Brain microvascular endothelial cell (primary cell): Measurements from ENCODE around the gene ADAM17.
A peak's percentile ranks its signal among the peaks of the same experiment; 100 is the strongest.

Experiments
- DNase-seq: peaks from one replicate; pipeline ENCODE4 v3.0.0-alpha.2; 2020
- H3K27ac ChIP-seq: fragments of 250-450 bp; sonication (Bioruptor Pico); 2 replicates; pipeline ENCODE4 v1.5.1; 2020; ENCODE audit warnings: mild to moderate bottlenecking, moderate library complexity
- H3K27me3 ChIP-seq: fragments of 250-450 bp; sonication (Bioruptor Pico); replicated peaks from 2 replicates; pipeline ENCODE4 v1.5.1; 2020; ENCODE audit warnings: mild to moderate bottlenecking
- H3K36me3 ChIP-seq: fragments of 250-450 bp; sonication (Bioruptor Pico); replicated peaks from 2 replicates; pipeline ENCODE4 v1.5.1; 2020; ENCODE audit warnings: mild to moderate bottlenecking
- H3K4me3 ChIP-seq: 2 replicates; pipeline ENCODE4 v1.5.1; 2011; ENCODE audit warnings: low read depth, mild to moderate bottlenecking, control low read depth, low read length, moderate library complexity
- in situ Hi-C: cut with HindIII; loops from 2 replicates; pipeline ENCODE4 v1.10.0; 2017; ENCODE audit warnings: low sequenced_read_pairs, low pct_ligation_motif_present
- TF ChIP-seq, protein P1 (sequence below): IDR thresholded peaks from 2 replicates; pipeline ENCODE4 v1.5.1; 2011; ENCODE audit warnings: low read depth, mild to moderate bottlenecking, moderate library complexity, low read length, control low read depth, inconsistent platforms; ENCODE audit errors: missing control alignments

The ADAM17 gene

GRCh38 chr2:9478526-9478925 lies 77.1 kb downstream of the ADAM17 start:
- Histone ChIP-seq H3K36me3 (peaks cover 18% of the 10 kb centered on the region), H3K27ac (no peak overlapping the region), H3K27me3 (no peaks in the 10 kb centered on the region), H3K4me3 (no peak overlapping the region)
- TF ChIP-seq, protein P1, sequence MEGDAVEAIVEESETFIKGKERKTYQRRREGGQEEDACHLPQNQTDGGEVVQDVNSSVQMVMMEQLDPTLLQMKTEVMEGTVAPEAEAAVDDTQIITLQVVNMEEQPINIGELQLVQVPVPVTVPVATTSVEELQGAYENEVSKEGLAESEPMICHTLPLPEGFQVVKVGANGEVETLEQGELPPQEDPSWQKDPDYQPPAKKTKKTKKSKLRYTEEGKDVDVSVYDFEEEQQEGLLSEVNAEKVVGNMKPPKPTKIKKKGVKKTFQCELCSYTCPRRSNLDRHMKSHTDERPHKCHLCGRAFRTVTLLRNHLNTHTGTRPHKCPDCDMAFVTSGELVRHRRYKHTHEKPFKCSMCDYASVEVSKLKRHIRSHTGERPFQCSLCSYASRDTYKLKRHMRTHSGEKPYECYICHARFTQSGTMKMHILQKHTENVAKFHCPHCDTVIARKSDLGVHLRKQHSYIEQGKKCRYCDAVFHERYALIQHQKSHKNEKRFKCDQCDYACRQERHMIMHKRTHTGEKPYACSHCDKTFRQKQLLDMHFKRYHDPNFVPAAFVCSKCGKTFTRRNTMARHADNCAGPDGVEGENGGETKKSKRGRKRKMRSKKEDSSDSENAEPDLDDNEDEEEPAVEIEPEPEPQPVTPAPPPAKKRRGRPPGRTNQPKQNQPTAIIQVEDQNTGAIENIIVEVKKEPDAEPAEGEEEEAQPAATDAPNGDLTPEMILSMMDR, result no peak
- DNase-seq, result no peak
- in situ Hi-C loops, result no loop called here

DNA sequence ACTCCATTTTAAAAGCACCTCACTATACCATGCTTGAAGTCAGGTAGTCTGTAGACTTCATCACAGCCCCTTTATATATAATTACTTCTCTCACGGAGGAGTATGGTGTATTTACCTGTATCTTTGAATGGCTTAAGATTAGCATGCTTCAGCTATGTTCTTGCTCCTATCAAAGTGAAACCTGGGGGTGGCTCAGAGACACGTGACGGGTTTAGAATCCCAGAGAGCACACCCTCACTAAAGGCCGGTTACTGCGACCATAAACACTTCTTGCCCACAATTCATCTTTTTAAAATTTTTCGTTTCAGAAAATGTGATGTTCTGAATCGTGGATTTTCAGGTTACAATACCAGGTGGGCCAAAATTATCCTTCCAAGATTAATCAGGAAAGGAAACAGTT lies 77.7 kb downstream of the ADAM17 start:
- Histone ChIP-seq H3K4me3 (no peak overlapping the region), H3K27ac (no peak overlapping the region), H3K27me3 (no peaks in the 10 kb centered on the region), H3K36me3 (peaks cover 11% of the 10 kb centered on the region)
- in situ Hi-C loops, result no loop called here
- no peak for DNase-seq
- TF ChIP-seq, protein P1, result no peak

DNA sequence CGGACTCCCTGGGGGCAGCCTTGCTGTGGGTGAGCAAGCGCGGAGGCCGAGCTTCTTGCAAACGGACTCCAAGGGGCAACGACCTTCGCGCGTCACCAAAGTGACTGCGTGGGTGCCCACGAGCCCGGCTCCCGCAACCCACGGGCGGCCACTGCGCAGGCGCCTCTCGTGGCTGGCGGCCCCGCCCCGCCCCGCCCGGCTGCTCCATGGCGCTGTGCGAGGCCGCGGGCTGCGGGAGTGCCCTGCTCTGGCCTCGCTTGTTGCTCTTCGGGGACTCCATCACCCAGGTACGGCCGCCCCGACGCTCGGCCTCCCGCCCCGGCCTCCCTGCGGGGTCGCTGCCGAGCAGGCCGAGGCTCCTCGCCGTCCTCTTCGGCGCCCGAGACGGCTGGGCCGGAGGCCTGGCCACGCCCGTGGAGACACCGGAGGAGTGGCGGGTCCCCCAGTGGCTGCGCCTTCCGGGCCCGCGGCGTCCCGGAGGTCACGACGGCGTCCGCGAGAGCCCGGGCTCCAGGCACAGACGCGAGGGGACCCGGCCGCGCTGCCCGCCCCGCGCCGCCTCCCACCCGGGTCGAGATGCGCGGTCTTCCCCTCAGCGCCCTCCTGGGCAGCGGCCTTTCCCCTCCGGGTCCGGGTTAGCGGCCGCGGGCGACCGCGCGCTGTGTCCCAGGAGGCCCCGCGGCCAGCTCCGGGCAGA lies 81.1 kb downstream of the ADAM17 start, which contains the start of gene IAH1:
Gene IAH1 (plus strand): TSS at position 191 of the 697 bp plus-strand sequence. CDS start 16 bp downstream, at position 207.
- peaks cover 3% of the 10 kb centered on the region for H3K36me3 ChIP-seq
- H3K27ac ChIP-seq, result peak within 1 kb of the TSS; percentile 58
- in situ Hi-C loops, result no loop called here
- peak within 1 kb of the TSS; percentile 69 for H3K4me3 ChIP-seq
- no peak for DNase-seq
- H3K27me3 ChIP-seq, result no peaks in the 10 kb centered on the region
- TF ChIP-seq, protein P1, result no peak

DNA sequence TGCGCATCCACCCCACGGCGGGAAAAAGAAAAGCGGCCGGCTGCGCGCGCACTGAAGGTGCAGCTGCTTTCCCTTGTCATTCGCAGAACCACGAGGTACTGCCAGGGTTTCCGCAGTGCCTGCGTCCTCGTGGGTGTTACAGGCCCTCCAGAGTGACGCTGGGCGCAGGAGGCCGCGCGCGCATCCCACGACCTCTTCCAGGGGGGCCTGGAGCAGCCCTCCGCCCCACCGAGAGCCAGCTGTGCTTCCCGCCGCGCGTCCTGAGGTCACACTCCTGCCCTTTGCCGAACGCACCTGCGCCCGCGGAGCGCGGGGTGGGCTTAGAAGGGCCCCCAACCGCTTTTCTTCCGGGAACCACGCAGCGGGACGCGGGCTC lies 81.7 kb downstream of the ADAM17 start:
- in situ Hi-C loops, result no loop called here
- TF ChIP-seq, protein P1, result no peak
- Histone ChIP-seq H3K36me3 (peaks cover 3% of the 10 kb centered on the region), H3K4me3 (peak overlapping the region; percentile 69), H3K27ac (peak overlapping the region; percentile 58), H3K27me3 (no peaks in the 10 kb centered on the region)
- DNase-seq, result no peak

- no peak for DNase-seq
- Histone ChIP-seq H3K27ac (no peak overlapping the region), H3K27me3 (no peaks in the 10 kb centered on the region), H3K4me3 (peak overlapping the region; percentile 69), H3K36me3 (peaks cover under 1% of the 10 kb centered on the region)
- in situ Hi-C loops, result no loop called here
- TF ChIP-seq, protein P1, result peak; percentile 29
Observed at GRCh38 chr2:9473308-9473984, 82.2 kb downstream of the ADAM17 start.
